ENCODE data around the gene SYK. TPM values are rescaled to one million over a fixed set of nuclear protein-coding genes. Genes with fewer than 3 reads are reported as not detected.

The SYK gene
- polyA plus RNA-seq, 3 donors: 51.1 to 186 (median 177) TPM

GRCh38 chr9:90861380-90861779, 59.8 kb downstream of the SYK start:
- H3K27me3 ChIP-seq (ENCODE audit: control insufficient read depth in 2 of 2, insufficient read depth in 2 of 2, low read length in 2 of 2): no peaks in the 10 kb centered on the region
- WGBS (ENCODE audit: insufficient coverage): no CpG with 5 or more reads among the region's 2 CpGs
- H3K4me3 ChIP-seq (replicated peaks in 1 of 3; ENCODE audit: low read depth in 2 of 3, low read length in 3 of 3): no peak overlapping the region
- H3K4me2 ChIP-seq (replicated peaks; ENCODE audit: extremely low read depth, low read length, poor library complexity, severe bottlenecking): no peak overlapping the region
- H3K9ac ChIP-seq (ENCODE audit: insufficient read depth, low read length, poor library complexity, severe bottlenecking): no peak overlapping the region
- H3K27ac ChIP-seq (ENCODE audit: low read depth in 1 of 2, low read length in 2 of 2): peak overlapping the region; percentile 75 to 76
- peaks cover 82% of the 10 kb centered on the region for H3K79me2 ChIP-seq (ENCODE audit: insufficient read depth, low read length)
- TF ChIP-seq CTCF (IDR thresholded peaks at IDR 0.05): no peak
- H3K4me1 Mint-ChIP-seq: peaks cover 34% of the 10 kb centered on the region
- peaks cover 79 to 100% of the 10 kb centered on the region in 2 donors for H3K36me3 ChIP-seq (replicated peaks in 1 of 2; ENCODE audit: control insufficient read depth in 1 of 2, insufficient read depth in 2 of 2, low read length in 2 of 2)
- no peaks in the 10 kb centered on the region for H3K27me3 Mint-ChIP-seq (ENCODE audit: low read depth in 3 of 3)
- peaks cover 23 to 33% of the 10 kb centered on the region in 2 donors for H3K4me1 ChIP-seq (ENCODE audit: control insufficient read depth in 1 of 2, insufficient read depth in 2 of 2, low read length in 2 of 2)
- H3K9me3 ChIP-seq (replicated peaks in 1 of 2; ENCODE audit: control insufficient read depth in 1 of 2, insufficient read depth in 1 of 2, low read length in 2 of 2): no peaks in the 10 kb centered on the region
- DNase-seq: no peak
- peak overlapping the region; percentile 71 to 91 (median 83) for H3K27ac Mint-ChIP-seq
- intact Hi-C loops (cut with micrococcal nuclease): loop anchor here in 1 of 2 donors (10.0 kb wide), 1 partner anchor 1257 kb away; the partner anchor contains the start of gene GADD45G
- peaks cover 100% of the 10 kb centered on the region for H4K20me1 ChIP-seq (ENCODE audit: insufficient read depth, low read length)
- peaks cover 83 to 96% of the 10 kb centered on the region in 2 donors for H3K36me3 Mint-ChIP-seq
- no peak overlapping the region for H2AFZ ChIP-seq (ENCODE audit: insufficient read depth, low read depth, low read length, poor library complexity, severe bottlenecking)
- peaks cover 0 to 2% (median 0%) of the 10 kb centered on the region in 7 donors for H3K9me3 Mint-ChIP-seq
- no peak overlapping the region for H3K4me3 Mint-ChIP-seq

GRCh38 chr9:90861826-90862740, 60.5 kb downstream of the SYK start:
- Histone ChIP-seq H4K20me1 (ENCODE audit: insufficient read depth, low read length) (peaks cover 100% of the 10 kb centered on the region), H3K4me2 (replicated peaks; ENCODE audit: extremely low read depth, low read length, poor library complexity, severe bottlenecking) (no peak overlapping the region), H3K4me3 (replicated peaks in 1 of 3; ENCODE audit: low read depth in 2 of 3, low read length in 3 of 3) (no peak overlapping the region), H3K79me2 (ENCODE audit: insufficient read depth, low read length) (peaks cover 80% of the 10 kb centered on the region), H3K4me1 (ENCODE audit: control insufficient read depth in 1 of 2, insufficient read depth in 2 of 2, low read length in 2 of 2) (peaks cover 23 to 33% of the 10 kb centered on the region in 2 donors), H2AFZ (ENCODE audit: insufficient read depth, low read depth, low read length, poor library complexity, severe bottlenecking) (no peak overlapping the region), H3K9ac (ENCODE audit: insufficient read depth, low read length, poor library complexity, severe bottlenecking) (no peak overlapping the region), H3K36me3 (replicated peaks in 1 of 2; ENCODE audit: control insufficient read depth in 1 of 2, insufficient read depth in 2 of 2, low read length in 2 of 2) (peaks cover 80 to 100% of the 10 kb centered on the region in 2 donors), H3K27me3 (ENCODE audit: control insufficient read depth in 2 of 2, insufficient read depth in 2 of 2, low read length in 2 of 2) (no peaks in the 10 kb centered on the region), H3K27ac (ENCODE audit: low read depth in 1 of 2, low read length in 2 of 2) (peak overlapping the region; percentile 75 to 76), H3K9me3 (replicated peaks in 1 of 2; ENCODE audit: control insufficient read depth in 1 of 2, insufficient read depth in 1 of 2, low read length in 2 of 2) (no peaks in the 10 kb centered on the region)
- no peak for TF ChIP-seq CTCF (IDR thresholded peaks at IDR 0.05)
- 100% methylated on average over 5 of the region's 16 CpGs for WGBS (ENCODE audit: insufficient coverage)
- no peaks in the 10 kb centered on the region for H3K27me3 Mint-ChIP-seq (ENCODE audit: low read depth in 3 of 3)
- H3K27ac Mint-ChIP-seq: peak overlapping the region in 6 of 7 donors; percentile 78 to 91 (median 82)
- no peak overlapping the region for H3K4me3 Mint-ChIP-seq
- intact Hi-C loops (cut with micrococcal nuclease): loop anchor here in 1 of 2 donors (10.0 kb wide), 1 partner anchor 1257 kb away; the partner anchor contains the start of gene GADD45G
- DNase-seq: no peak
- H3K36me3 Mint-ChIP-seq: peaks cover 83 to 96% of the 10 kb centered on the region in 2 donors
- peaks cover 34% of the 10 kb centered on the region for H3K4me1 Mint-ChIP-seq
- peaks cover 0 to 2% (median 0%) of the 10 kb centered on the region in 7 donors for H3K9me3 Mint-ChIP-seq

Data from CD14-positive monocyte (primary cell).